ENCODE measurements around the gene RFNG.

The RFNG gene

DNA sequence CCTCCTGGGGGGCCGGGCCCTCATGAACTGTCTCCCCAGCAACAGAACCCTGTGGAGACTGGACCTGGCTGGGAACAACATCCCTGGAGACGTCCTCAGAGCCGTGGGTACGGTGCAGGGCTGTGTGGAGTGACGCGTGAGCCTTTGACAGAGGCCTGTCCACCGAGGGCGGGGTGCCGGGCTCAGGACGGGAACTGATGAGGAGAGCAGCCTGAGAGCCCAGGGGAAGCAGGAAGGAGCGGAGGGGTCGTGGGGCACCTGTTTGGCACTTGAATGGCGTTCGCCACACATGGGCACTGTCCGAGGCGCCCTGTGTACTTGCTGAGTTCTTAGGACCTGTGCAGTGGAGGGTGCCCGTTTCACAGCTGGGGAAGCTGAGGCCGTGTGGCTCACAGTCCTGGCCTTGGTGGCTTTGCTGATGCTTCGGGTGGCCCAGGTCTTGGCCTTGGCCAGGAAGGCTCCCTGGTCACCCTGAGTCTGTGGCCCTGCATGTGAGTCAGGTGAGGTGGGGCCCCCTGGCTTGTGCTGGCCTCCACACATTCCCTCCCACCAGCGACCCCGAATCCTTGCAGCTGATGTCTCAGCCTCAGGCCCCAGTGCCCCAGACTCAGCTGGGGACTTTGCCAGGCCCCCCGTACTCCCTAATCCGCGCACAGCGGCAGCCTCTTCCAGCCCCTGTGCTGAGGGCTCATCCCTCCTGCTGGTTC lies 26.1 kb downstream of the RFNG start:
- no peak for DNase-seq (ENCODE audit: low read depth)

DNA sequence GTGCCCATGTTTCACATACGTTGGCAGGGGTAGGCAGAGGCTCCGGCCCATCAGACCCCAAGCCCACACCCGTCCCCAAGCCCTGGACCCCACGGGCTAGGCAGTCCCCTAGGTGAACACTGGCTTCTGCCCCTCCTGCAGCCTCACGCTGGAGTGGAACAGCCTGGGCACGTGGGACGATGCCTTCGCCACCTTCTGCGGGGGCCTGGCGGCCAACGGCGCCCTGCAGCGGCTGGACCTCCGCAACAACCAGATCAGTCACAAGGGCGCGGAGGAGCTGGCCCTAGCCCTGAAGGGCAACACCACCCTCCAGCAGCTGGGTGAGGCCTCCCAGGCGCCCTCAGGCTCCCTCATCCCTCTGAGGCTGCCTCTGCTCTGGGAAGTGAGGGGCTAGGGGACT lies 26.8 kb downstream of the RFNG start:
- no peak for DNase-seq (ENCODE audit: low read depth)

DNA sequence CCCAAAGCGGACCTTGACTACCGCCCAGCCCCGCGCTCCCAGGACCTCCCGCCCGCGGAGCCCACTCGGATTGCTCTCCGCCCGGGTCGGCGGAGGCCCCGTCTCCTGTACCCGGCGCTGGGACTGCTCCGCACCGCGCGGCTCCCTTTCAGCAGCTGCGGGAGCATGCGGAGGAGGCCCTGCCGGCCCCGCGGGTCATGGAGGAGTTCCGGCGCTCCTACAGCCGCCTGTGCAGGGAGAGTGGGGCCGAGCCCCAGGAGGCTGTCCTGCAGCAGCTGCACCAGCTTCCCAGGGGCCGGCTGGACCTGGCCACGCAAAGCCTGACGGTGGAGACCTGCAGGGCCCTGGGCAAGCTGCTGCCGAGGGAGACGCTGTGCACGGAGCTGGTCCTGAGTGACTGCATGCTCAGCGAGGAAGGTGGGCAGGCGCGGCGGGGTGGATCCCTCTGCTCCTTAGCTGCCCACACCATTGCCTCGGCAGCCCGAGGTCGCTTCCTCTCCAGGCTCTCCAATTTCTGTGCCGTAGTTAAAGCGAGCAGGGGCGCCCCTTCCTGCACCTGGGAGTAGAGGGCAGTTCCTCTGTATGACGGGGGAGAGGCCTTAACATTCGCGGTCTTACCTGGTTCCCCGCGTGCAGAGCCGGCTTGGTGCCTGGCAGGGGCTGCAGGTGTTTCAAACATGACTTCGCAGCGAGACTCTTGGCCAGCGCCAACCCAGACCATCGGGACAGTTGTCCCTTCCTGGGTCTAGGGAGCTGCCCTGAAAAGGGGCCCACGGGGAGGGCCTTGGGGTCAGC lies 28.0 kb downstream of the RFNG start:
- no peak for DNase-seq (ENCODE audit: low read depth)

DNA sequence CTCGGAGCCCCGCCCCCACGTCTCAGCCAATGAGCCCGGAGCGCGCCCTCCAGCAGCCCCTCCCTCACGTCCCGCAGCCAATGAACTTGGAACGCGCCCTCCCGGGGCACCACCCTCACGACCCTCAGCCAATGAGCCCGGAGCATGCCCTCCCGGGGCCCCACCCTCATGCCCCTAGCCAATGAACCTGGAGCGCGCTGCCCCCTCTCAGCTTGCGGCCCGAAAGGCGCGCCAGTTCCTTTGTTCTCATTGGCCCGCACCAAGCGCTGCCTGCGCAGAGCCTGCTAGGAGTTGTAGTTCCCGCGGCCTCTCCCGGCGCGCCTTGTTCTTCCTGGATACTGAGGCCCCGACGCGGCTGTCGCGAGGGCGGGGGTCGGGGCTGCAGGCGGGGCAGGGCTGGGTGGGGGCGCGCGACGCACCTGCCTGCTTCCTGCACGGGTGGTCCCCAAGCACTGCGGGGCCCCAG lies 28.6 kb downstream of the RFNG start, which contains the start of gene LRRC45:
TSS of gene LRRC45 (plus strand) at position 325 of the 466 bp plus-strand sequence. CDS start 339 bp downstream, outside the sequence.
- DNase-seq (ENCODE audit: low read depth): peak; percentile 99

DNA sequence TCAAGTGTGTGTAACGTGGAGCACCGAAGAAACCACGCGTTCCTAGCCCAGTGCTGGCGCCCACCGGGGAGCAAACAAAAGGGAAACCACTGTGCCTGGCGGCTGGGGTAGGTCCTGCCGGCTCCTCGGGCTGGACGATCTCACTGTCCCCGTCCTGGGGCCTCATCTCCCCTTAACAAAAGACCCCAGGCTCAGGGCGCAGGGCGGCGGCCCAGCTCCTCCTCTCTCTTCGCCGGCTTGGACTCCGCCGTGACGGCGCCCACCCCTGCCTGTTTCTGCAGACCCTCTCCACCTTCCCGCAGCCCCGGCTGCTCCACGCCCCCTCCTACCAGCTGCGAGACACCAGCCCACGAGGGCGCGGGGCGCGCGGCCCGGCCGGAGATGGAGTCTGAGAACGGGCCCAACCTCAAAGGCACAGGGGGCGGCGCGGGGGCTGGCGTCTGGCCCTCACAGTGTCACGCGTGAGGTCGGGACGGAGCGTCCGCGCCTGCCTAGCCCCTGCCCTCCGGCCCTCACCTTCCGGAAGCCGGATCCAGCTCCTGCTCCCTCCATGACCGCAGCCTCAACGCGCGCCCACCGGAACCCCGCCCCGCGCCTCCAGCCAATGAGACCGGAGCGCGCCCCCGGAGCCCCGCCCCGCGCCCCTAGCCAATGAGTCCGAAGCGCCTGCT lies 29.2 kb downstream of the RFNG start, which contains the start of gene CENPX:
TSS of gene CENPX (minus strand) at position 569 of the 671 bp plus-strand sequence. CDS start at position 552, 17 bp downstream.
- no peak for DNase-seq (ENCODE audit: low read depth)

DNA sequence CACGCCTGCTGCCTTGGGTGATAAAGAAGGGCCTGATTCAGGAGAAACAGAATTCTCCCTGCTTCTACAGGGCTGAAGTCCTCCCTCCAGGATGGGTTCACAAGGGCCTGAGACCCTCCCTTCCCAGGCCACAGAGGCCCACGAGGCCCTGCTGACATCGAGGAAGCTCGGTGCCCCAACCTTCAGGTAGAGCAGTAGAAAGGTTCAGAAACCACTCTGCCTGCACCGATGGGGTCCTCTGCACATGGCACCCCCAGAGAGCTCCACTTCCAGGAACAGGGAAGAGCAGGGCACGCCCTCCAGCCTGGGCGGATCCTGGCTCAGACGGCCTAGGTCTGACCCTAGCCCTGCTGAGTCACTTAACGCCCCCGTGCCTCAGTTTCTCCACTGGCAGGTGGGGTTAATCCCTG lies 29.7 kb downstream of the RFNG start:
- DNase-seq (ENCODE audit: low read depth): no peak

DNA sequence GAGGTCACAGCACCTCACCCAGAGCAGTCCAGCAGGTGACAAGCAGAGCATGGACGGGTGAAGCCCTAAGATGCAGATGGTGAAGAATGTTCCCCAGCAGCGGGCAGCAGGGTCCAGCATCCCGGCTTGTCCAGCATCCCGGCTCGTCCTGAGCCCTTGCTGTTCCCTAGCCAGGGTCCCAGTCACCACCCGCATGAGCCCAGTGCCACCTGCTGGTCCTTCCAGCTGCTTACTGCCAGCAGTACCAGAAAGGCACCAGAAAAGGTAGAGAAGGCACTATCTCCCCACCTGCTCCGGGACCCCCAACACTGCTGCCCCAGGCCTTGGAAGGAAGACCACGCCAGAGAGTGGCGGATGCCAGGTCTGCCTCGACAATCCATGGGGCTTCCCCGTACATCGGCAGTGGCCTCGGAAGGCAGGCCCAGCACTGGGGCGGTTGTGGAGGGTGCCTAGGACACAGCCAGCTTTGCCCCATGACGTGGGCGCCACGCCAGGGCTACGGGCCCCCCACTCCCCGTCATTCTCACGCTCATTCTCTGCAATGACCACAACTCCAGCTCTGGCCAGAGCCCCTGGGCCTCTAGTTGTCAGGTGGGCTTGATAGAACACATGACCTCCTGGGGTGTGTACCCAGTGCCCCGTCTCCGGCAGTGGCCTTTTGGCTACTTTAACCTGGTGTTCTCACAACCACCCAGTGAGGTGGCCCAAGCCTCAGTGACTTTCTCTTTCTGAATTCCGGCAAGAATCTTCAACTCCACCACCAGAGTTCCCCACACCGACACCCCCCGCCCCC lies 30.3 kb downstream of the RFNG start:
- peak; percentile 57 for DNase-seq (ENCODE audit: low read depth)

DNA sequence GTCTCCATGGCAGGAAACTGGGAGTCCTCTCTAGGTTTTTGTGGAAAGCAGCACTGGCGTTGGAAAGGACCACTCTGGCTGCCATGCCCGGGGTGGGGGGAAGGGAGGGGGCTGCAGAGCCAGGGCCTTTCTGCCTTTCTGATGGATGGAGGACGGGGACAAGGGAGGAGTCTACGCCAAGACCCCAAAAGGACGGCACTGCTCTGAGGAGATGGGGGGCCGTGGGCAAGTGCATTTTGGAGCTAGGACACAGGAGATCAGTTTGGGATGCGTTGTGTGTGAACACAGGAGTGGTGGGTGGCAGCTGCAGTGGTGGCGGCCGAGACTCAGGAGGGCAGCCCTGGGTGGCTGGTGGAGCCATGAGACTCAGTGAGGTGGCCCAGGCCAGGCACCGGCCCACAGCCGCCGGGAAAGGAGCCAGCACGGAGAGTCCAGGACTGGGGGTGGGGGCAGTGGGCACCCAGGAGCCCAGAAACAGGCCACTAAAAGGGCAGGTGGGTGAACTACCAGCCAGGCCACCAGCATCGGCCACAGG lies 31.0 kb downstream of the RFNG start:
- DNase-seq (ENCODE audit: low read depth): no peak

DNA sequence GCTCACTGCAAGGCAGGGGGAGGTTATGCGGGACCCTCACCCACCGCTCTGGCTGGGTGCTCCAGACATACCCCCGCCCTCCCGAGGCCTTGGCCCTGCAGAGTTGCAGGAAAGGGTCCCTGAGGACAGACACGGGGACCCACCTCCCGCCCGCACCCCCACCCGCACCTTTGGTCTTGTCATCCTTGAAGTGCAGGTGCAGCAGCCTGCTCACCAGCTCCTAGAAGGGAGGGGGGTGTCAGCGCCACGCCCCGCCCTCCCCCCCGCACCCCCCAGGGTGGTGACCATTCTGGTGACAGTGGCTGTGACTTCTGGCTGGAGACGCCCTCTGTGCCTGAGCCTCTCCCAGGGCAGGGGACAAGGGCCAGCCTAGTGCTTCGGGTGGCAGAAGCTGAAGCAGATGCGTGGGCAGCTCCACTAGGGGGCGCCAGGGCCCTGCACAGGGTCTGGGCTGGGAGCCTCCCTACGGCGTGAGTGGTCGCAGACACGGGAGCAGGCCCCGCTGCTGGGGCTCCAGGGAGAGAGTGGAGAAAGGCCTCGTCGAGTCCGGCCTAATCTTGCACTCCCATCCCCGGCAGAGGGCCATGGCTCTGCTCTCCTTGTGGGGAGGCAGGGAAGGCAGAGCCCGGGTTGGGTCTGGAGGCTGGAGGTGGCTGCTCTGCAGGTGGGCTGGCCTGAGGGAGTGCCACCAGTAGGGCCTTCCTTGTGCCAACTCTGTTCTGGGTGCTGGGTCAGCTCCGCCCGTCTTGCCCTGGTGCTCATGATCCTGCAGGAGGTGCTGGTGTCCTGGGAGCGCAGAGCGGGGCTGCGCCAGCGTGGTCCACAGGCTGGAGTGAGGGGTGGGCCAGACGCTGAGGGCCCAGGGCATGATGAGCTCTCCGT lies 31.7 kb downstream of the RFNG start:
- DNase-seq (ENCODE audit: low read depth): no peak

DNA sequence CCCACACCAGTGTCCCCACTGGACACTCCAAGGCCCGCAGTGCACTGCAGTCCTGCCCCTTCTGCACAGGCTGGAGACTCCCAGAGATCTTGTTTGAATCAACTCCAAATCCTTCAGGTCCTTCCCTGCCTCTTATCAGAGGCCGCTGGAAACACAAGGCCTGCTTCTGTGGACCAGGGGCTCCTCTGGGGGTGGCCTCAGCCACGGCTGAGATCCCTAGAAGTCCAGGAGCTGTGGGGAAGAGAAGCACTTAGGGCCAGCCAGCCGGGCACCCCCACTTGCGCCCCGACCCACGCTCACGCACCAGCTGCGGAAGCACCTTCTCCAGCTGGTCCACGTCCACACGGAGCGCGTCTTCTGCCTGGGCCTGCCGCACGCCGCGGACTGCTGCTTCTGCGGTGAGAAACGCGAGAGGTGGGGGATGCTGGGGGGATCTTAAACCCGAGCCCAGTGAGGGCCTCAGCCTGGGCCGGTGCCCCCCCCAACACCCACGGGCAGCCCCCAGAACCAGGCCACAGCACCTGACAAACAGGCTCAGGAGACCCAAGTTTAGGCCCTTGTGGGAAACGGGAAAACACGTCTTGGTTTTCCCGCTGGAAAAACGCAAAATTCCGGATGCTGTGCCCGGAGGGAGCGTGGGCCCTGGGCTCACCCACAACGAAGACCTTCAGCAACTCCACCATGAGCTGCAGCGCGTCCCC lies 32.5 kb downstream of the RFNG start:
- no peak for DNase-seq (ENCODE audit: low read depth)

DNA sequence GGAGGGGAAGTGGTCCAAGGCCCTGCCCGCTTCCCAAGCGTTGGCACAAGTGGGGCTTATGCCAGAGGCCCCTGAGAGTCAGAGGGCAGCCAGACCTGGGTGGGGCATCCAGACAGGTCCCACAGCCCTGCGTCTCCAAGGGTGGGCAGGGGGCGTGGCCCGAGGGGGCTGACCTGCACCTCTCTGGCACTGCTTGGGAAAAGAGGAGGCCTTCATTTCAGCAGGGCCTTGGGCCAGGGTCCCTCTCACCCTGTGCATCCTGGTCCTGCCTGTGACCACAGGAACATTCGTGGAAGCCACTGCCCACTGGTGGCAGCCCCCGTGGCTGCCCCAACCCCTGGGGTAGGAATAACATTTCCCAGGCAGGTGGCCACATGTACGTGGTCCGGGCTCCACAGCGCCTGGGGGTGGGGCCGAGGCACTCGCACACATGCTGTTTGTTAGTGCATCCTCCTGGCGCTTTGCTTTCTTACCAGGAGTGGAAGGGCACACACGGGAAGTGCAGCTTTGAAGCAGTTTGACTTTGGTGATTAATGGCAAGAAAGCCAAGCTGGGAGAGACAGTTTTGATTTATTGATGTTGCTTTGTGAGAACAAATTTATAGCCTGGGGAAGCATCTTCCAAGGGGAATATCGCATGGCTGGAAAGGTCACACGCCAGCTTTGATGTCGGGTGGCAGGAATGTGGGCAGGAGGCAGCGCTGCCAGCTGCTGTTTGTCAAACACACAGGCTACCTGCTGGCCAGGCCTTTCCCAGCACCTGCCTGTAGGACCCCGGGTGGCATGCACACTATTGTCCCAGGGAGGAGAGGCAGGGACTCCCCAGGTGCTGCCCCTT lies 33.2 kb downstream of the RFNG start:
- DNase-seq (ENCODE audit: low read depth): no peak

DNA sequence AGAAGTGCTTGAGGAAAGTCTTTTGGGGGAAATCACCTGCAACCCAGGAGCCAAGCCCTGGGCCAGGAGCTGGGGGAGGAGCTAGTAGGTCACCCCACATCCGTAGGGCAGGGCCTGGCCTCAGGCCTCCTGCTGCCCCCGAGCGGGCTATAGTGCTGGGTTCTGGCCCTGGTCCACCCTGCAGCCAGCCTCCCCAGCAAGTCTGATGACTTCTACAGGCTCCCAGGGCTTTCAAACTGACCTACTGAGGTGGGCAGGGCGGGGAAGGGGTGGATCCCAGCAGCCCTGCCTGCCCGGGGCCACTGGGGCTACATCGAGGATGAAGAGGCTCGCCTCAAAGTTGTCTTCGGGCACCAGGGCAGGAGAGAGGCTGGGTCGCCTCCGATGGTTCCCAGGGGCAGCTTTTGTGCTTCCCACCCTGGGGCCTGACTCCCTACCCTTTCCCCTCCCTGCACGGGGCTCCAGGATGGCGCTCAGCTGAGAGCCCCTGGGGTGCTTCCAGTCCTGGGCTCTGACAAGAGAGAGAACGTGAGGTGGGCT lies 33.9 kb downstream of the RFNG start:
- no peak for DNase-seq (ENCODE audit: low read depth)

DNA sequence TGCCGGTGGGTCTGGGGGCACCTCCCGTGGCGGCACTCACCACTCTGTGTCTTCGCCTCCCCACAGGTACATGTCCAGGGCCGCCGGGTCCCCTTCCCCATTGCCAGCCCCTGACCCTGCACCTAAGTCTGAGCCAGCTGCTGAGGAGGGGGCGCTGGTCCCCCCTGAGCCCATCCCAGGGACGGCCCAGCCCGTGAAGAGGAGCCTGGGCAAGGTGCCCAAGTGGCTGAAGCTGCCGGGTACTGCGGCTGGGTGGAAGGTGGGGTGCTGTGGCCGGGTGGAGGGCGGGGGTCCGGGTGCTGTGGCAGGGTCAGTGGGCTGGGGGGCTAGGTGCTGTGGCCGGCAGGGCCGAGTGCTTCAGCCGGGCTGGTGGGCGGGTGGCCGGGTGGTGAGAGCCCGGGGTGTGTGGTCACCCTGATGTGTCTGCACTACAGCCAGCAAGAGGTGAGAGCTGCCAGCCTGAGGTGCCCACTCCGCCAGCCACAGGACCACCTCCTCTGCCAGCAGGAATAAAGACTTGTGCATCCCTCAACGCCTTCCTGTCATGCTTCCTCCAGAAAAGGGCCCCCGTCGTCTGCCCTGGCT lies 34.6 kb downstream of the RFNG start:
- DNase-seq (ENCODE audit: low read depth): no peak

DNA sequence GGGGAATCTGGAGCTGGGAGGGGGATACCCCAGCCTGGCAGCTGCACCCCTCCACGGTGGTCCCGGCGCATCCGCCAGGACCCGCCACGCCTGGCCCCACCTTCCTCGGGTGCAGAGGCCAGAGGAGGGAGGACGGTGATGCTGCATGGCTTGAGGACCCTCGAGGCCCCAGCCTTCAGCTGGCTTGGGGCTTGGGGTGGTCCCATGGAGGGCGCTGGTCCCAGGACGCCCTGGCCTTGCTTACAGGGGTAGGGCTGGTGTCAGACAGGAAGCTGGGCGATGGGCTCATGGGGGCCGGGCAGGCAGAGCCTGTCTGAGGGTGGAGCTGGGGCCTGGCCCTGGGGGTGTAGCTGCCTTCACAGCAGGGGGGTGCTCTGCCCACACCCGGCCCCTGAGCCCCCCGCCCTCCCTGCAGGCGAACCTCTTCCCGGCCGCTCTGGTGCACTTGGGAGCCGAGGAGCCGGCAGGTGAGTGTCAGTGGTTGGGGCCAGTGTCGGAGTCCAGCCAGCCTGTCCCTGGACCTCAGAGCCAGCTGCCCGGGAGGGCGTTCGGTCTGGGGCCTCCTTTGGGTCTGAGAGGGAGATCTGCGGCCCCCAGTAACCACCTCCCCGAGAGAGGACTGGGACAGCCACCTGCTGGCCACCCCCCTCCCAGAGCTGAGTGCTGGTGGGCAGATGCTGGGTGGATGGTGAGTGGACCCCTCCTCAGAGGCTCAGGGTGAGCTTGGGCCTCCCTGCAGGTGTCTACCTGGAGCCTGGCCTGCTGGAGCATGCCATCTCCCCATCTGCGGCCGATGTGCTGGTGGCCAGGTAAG lies 35.3 kb downstream of the RFNG start:
- no peak for DNase-seq (ENCODE audit: low read depth)

DNA sequence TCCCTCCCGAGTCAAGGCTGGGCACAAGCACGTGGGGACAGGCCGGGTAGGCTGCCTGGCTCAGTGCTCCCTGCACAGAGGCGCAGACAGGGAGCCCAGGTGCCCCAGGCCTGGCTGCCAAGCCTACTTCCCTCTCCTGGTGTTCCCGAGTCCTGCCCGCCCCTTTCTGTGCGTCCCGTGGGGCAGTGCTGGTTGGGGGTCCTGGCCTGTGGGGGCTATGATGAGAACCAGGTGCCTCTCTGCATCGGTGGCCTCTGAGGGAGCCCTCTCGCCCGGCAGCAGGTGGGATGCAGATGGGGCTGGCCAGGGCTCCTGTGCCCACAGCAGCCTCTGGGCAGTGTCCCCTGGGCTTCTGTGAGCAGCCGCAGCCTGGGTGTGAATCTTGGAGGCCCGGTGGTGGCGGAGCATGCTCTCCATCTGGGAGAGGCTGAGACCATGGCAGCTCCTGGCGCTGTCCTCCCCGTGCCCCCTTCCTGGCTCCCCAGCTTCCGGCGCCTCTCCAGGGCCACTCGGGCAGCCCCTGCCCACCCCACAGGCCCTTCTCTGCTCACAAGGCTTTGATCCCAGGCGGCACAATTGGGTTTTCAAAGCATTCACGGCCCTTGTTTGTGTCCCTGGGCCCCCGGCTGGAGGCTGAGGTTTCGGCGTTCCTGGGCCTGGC lies 36.2 kb downstream of the RFNG start:
- no peak for DNase-seq (ENCODE audit: low read depth)

DNA sequence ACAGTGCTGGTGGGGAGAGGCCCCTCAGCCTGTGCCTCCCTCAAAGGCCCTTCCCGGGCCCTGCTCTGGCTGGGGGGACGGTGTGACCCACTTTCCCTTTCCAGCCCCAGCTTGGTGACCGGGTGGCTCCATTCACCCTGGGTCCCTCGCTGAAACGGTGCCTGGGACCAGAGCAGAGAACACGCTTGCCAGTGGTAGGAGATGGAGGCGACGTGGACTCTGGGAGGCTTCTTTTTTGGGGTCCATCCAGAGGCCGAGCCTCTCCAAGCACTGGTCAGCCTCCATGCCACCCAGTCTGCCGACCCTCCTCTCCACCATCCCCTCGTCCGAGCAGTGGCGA lies 36.7 kb downstream of the RFNG start:
- DNase-seq (ENCODE audit: low read depth): no peak

DNA sequence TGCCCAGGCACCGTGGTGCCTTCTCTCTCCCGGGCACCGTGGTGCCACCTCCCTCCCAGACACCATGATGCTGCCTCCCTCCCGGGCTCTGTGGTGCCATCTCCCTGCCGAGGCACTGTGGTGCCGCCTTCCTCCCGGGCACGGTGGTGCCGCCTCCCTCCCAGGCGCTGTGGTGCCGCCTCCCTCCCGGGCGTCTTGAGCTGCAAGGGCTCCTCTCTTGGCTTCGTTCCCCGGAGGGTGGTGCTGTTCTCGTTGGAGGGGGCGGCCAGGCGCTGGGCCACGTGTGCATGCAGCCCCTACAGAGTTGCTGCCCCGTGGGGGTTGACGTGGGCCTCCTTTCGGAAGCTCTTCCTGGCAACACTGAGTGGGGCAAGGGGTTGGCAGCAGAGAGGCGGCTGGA lies 37.2 kb downstream of the RFNG start:
- no peak for DNase-seq (ENCODE audit: low read depth)
